ENCODE measurements around the gene SLF2.
"Not testable (repeated sequence)": the region's sequence is repeated elsewhere in the genome, so short reads cannot be mapped to it uniquely, and the experiment has no call there.

Gene SLF2

DNA sequence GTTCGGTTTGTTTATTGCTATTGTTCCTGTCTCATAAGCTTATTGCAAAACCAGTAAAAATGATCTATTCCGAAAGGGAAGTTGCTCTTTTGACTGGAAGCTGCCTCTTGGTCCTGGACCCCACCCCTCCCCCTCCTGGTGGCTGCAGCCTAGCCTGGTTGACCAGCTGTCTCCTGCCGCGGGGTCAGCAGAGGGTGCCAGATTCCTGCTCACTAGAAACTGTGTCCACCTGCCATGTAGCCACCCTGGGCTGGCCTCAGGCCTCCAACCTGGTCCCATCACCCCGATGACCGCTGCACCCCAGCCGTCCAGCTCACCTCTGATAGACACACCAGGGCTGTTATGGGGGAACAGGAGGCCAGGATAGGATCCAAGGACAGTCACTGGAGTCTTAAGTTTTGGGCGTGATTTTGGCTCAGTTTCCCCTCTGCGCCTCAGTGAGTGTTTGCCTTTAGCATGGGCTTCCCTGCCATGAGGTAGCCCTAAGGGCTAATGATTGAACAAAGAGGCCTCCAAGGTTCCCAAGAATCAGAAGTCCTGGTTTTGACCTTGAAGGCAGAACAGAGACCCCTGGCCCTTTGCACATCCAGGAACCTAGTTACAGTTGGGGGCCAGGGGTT lies 32.9 kb upstream of the SLF2 start:
- peak; percentile 58 for DNase-seq (ENCODE audit: low spot score)

- DNase-seq (ENCODE audit: low spot score): no peak
Observed at GRCh38 chr10:100881556-100882213, 31.1 kb upstream of the SLF2 start.

DNA sequence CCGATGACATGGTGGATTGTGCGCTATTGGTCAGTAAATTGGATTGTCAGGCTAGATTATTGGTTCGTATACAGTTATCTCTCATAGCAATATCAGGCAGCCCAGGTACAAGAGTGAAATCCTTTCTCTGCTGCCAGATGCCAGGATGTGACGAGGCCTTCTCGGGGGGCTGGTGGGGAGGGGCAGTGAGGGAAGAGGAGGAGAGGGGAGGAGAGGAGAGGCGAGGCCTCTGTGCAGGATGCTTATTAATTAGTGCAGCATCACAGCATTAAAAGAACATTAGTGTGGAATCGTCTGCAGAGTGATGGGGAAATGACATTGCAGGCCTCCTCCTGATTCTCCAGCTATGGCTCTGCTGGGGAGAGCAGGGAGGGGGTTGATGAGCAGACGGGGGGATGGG lies 30.5 kb upstream of the SLF2 start:
- DNase-seq (ENCODE audit: low spot score): no peak

DNA sequence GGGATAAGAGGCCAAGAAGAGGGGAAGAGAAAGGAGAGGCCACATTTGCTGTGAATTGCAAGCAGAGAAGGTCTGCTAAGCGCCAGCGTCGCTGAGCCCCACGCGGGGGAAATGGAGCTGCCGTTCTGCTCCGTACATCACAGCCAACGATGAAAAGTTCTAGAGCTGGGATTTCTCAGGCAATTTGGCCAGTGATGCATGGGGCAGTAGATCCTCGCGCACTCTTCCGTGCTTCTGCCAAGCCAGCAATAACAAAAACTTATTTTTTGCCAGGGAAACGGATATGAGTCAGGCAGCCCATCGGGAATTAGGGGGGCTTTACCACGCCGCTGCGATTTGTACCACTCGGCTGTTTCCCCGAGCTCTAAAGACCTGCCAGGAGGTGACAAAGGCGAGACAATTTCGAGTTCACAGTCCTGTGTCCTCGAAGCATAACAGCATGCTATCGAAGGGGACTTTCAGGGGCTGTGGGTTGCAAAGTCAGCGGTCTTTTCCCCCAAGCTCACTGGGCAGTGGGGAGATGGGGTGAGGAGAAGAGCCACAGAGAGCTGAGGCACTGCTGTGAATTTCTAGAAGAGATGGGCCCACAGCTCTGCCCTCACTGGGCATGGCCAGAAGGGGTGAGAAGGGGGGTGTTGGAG lies 30.0 kb upstream of the SLF2 start:
- DNase-seq (ENCODE audit: low spot score): no peak

- DNase-seq (ENCODE audit: low spot score): no peak
Observed at GRCh38 chr10:100883312-100883821, 29.4 kb upstream of the SLF2 start.

DNA sequence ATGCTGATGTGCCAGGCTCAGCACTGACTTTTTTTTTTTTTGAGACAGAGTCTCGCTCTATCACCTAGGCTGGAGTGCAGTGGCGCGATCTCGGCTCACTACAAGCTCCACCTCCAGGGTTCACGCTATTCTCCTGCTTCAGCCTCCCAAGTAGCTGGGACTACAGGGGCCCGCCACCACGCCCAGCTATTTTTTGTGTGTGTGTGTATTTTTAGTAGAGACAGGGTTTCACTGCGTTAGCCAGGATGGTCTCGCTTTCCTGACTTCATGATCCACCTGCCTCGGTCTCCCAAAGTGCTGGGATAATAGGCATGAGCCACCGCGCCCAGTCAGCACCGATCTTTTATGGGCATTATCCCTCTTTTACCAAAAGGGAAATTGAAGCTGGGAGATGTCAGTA lies 27.2 kb upstream of the SLF2 start:
- DNase-seq (ENCODE audit: low spot score): not testable (repeated sequence)

DNA sequence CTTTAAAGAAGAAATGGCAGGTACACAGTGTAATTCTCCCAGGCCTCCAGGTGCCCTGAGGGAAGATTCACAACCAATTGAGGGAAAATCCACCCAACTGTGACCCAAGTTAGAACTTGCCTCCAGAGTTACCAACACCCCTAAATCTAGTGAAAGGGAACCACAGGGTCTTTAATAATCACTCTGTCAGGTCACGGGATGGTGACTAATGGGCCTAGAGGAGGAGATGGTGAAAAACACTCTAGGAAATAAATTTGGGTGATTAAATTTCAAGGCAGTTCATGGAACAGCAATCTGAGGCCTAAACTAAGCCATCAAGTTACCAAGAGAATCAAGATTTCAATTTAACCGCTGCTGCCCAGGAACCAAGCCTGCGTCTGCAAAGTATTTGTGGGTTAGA lies 26.7 kb upstream of the SLF2 start:
- no peak for DNase-seq (ENCODE audit: low spot score)

- no peak for DNase-seq (ENCODE audit: low spot score)
Observed at GRCh38 chr10:100886521-100886920, 26.2 kb upstream of the SLF2 start.

DNA sequence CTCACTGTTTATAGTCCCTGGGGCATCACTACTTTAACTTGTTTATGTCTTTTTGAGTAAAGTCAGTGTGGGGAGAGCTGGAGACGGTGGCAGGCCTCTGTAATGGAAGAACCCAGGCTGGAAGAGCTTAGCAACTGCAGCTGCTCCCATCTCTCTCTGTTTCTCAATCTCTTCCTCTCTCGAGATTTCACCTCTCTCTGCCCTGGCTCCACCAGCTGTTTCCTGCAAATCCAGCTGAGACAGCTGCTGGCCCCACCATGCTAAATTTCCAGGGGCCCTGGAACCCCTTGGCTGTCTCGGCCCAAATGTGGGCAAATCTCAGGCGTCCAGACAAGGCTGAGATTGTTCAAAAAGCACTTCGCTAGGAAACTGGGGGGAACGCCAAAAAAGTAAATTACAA lies 25.8 kb upstream of the SLF2 start:
- DNase-seq (ENCODE audit: low spot score): no peak

DNA sequence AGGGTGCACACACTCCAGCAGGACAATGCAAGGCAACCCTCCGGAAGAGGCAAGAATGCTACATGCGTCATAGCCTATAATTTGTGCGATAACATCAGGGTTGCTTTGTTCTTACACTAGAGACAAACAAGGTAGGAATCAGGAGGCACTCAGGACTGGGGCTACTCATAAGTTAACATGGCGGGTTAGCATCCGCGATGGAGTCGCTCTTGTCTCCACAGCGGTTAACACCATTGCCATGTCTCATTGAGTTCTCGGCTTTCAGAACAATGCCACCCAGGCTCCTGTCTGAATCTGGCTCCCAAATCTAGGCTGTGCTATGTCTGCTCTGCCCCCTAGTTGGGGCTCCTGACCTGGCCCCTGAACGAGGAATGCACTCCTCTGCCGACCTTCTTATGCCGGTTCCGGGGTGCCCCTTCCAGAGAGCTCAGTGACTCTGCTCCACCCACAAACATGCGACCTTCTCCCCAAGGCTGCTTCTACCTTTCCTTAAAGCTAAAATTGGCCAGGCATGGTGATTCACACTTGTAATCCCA lies 24.9 kb upstream of the SLF2 start:
- no peak for DNase-seq (ENCODE audit: low spot score)

- DNase-seq (ENCODE audit: low spot score): peak; percentile 48
Observed at GRCh38 chr10:100888957-100889356, 23.8 kb upstream of the SLF2 start.

GRCh38 chr10:100889546-100889945 lies 23.2 kb upstream of the SLF2 start:
- peak; percentile 54 for DNase-seq (ENCODE audit: low spot score)

DNA sequence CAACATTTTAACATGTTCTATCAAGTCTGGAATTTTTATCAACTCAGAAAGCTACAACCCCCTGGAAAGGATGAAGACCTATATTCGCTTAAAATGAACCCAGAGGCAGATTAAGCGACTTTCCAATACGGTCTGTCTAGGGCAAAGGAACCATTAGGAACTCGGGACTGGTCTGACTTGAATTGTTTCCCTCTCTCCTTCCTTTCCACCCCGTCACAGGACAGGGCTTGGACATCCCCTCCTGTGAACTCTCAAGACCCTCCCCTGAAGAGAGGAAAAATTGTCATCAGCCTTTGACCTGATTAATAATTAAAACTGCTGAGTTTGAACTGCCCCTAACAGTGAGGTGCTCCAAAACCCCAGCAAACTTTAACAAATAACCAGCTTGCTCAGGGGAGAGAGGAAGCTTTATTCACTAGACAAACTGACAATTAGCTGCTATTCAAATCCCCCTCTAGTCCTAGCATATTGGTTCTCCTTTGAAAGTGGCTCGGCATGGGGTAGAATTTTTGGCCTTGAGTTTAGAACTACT lies 22.6 kb upstream of the SLF2 start:
- peak; percentile 86 for DNase-seq (ENCODE audit: low spot score)

- DNase-seq (ENCODE audit: low spot score): peak; percentile 51
Observed at GRCh38 chr10:100890673-100891317, 22.0 kb upstream of the SLF2 start.

GRCh38 chr10:100894033-100894432 lies 18.7 kb upstream of the SLF2 start:
- peak; percentile 42 for DNase-seq (ENCODE audit: low spot score)

- DNase-seq (ENCODE audit: low spot score): no peak
Observed at GRCh38 chr10:100894589-100895294, 18.0 kb upstream of the SLF2 start.

GRCh38 chr10:100895346-100895745 lies 17.4 kb upstream of the SLF2 start:
- DNase-seq (ENCODE audit: low spot score): peak; percentile 36

GRCh38 chr10:100895896-100896295 lies 16.9 kb upstream of the SLF2 start:
- DNase-seq (ENCODE audit: low spot score): peak; percentile 73

- DNase-seq (ENCODE audit: low spot score): peak; percentile 57
Observed at GRCh38 chr10:100896876-100897461, 15.8 kb upstream of the SLF2 start.

GRCh38 chr10:100897976-100898375 lies 14.8 kb upstream of the SLF2 start:
- no peak for DNase-seq (ENCODE audit: low spot score)

- no peak for DNase-seq (ENCODE audit: low spot score)
Observed at GRCh38 chr10:100899171-100899570, 13.6 kb upstream of the SLF2 start.

Data from cerebellar cortex (tissue), 1 donor.